Epithelial cell of proximal tubule (primary cell): ENCODE results near the gene NAT10. TPM values are rescaled to one million over a fixed set of nuclear protein-coding genes. Genes with fewer than 3 reads are reported as not detected.

Experiments
- DNase-seq: peaks from one replicate; pipeline ENCODE4 v3.0.0-alpha.2; 2011; ENCODE audit warnings: low read depth
- H3K4me3 ChIP-seq: 2 replicates; pipeline ENCODE4 v1.5.1; 2011; ENCODE audit warnings: low read depth, mild to moderate bottlenecking, low read length
- total RNA-seq: library from RNA; depleted of rRNA; stranded (reverse); fragments of >200 nt; gene quantifications from 2 replicates; pipeline ENCODE4 v1.2.3, GENCODE V29; 2015
- TF ChIP-seq, protein P1 (sequence below): conservative IDR thresholded peaks from 2 replicates; pipeline ENCODE4 v1.5.1; 2012; ENCODE audit warnings: low read depth, mild to moderate bottlenecking, low read length

The NAT10 gene
- total RNA-seq, 1 donor from 2014 or later: 19.8 TPM

DNA sequence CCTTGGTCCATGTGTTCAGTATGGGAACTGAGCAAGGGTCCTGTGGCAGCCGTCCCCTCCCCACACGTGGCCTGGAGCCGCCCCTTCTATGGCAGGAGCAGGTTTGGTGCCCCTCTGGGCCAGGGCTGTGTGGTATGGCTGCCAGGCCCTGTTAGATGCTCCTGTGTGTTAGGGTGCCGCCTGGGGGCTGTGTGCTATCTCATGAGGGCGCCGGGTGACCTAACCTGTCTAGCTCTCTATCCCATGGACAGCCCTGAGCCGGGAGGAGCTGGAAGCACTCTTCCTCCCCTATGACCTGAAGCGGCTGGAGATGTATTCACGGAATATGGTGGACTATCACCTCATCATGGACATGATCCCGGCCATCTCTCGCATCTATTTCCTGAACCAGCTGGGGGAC, 34.7 kb downstream of the NAT10 start:
- TF ChIP-seq, protein P1, sequence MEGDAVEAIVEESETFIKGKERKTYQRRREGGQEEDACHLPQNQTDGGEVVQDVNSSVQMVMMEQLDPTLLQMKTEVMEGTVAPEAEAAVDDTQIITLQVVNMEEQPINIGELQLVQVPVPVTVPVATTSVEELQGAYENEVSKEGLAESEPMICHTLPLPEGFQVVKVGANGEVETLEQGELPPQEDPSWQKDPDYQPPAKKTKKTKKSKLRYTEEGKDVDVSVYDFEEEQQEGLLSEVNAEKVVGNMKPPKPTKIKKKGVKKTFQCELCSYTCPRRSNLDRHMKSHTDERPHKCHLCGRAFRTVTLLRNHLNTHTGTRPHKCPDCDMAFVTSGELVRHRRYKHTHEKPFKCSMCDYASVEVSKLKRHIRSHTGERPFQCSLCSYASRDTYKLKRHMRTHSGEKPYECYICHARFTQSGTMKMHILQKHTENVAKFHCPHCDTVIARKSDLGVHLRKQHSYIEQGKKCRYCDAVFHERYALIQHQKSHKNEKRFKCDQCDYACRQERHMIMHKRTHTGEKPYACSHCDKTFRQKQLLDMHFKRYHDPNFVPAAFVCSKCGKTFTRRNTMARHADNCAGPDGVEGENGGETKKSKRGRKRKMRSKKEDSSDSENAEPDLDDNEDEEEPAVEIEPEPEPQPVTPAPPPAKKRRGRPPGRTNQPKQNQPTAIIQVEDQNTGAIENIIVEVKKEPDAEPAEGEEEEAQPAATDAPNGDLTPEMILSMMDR: no peak
- DNase-seq: no peak
- H3K4me3 ChIP-seq: no peak overlapping the region

DNA sequence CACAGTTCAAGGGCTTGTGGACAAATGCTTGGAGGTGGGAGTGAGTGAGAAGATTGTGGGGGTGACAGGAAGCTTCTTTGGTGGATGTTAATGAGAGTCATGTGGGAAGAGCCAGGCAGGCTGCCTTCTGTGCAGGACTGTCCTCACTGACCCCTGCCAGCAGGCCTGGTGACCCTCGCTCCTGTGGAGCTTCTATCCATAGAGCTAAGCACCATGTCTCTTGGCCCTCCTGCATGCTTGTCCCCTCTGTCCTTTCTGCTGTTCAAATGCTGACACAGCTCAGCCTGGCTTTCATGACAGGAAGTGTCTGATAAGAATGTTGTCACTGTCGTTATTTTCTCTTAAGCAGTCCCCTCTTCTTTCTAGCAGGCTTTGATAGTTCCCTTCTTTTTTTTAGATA, 37.6 kb downstream of the NAT10 start:
- H3K4me3 ChIP-seq: no peak overlapping the region
- no peak for DNase-seq
- TF ChIP-seq, protein P1: no peak

DNA sequence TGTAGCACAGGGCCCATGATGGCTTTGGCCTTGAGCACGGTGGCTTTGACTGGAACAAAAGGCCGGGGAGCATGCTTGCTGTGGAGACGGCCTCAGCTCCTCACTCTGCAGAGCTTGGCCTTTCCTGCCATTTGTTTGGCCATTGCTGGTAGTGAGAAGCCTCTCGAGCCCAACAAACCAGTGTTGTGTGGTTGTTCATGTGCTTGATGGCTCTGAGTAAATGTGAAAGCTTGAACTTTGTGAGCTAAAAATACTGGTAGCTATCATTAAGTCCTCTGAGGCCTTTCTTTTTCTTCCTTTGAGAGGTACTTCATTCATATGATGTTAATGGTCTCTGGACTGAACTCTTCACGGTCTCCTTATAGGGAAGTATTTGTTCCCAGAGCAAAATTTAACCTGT, 39.6 kb downstream of the NAT10 start:
- H3K4me3 ChIP-seq: no peak overlapping the region
- DNase-seq: no peak
- TF ChIP-seq, protein P1: no peak

DNA sequence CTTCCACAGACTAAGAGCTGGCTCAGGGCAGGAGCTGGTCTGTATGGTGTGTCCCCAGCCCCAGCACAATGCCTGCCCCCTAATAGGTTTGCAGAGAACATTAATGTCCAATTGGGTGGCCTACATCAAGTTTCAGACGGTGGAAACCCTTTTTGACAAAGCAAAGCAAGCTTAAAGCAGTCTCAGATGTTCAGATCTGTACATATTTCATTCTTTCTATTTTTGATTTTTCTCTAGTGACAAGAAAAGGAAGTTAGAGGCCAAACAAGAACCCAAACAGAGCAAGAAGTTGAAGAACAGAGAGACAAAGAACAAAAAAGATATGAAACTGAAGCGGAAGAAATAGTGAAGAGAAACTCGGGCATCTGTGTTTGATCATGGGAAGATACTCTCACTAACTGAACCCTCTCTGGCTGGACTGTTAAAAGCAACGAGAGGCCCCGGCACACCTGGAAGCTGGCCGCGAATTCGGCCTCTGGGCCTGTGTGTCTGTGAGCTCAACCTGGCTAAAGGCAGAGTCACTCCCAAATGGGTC, 40.5 kb downstream of the NAT10 start:
- no peak for DNase-seq
- no peak overlapping the region for H3K4me3 ChIP-seq
- TF ChIP-seq, protein P1: no peak

DNA sequence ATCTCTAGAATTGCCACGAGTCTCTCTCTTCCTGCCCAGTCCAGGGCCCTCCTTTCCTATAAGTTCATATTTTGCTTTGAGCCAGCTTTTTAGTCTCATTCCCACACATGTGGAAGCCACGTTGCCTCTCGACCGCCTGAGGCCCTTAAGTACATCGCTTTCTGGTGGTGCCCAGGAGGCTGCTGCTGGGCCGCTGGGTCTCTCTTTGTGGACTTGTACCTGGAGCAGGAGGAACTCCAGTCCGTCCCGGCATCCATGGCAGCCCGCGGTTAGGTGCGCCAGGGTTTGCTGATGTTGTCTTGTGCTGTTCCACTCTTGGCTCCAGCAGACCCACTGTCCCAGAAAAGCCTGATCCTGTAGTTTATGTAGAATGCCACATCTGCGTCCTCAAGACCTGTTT, 41.0 kb downstream of the NAT10 start:
- H3K4me3 ChIP-seq: no peak overlapping the region
- no peak for DNase-seq
- TF ChIP-seq, protein P1: no peak

DNA sequence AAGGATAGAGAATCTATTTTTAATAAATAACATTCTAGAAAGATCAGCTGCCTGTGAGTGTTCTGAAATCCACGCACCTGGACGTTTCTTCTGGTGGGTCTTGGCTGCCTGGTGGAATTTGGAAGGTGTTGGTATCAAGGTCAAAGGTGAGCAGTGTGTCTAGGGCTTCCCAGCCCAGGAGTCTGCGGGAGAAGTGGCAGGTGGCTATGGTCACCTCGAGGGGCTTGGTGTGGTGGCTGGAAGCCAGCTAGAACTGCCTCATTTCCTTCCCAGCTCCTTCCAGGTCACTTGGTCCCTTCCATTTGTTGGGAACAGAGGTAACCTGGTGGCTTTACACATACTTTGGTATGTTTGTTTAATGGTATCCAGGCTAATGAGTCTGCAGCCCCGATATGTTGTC, 41.4 kb downstream of the NAT10 start:
- DNase-seq: no peak
- no peak overlapping the region for H3K4me3 ChIP-seq
- TF ChIP-seq, protein P1: no peak

DNA sequence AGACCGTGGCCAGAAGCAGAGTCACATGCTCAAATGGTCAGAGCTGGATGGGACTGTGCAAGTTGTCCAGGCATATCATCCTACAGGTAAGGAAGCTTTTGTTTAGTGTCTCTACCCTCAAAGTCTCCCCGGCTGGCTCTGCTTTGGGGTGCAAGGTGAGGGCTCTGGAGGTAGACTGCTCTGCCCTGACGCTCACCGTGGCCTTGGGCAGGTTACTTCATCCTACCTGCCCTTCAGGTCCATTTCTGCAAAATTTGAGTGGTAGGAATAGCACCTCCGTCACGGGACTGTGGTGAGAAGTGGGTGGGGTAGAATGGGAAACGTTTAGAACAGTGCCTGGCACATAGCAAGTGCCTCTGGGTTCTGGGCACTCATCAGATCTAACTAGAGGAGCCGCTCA, 42.2 kb downstream of the NAT10 start:
- no peak overlapping the region for H3K4me3 ChIP-seq
- TF ChIP-seq, protein P1: no peak
- no peak for DNase-seq
